B cell (primary cell): ENCODE data around the gene PRKAB1.

Source experiments
- CTCF ChIP-seq: fragments of 200-600 bp; IDR thresholded peaks from one replicate; pipeline ENCODE4 v1.8.0; 2022; ENCODE audit warnings: antibody characterized with exemption, mild to moderate bottlenecking
- EZH2 ChIP-seq: IDR thresholded peaks from 2 replicates; pipeline ENCODE4 v1.6.1; 2012; ENCODE audit warnings: borderline replicate concordance, low read depth, mild to moderate bottlenecking, moderate library complexity, low read length; ENCODE audit not compliant: insufficient read depth, poor library complexity, severe bottlenecking

- TF ChIP-seq CTCF = no peak
- no peak for TF ChIP-seq EZH2
Measured at GRCh38 chr12:119712721-119713120, 44.8 kb downstream of the PRKAB1 start.
